Measurements from ENCODE around the gene CLCN1.
"Not testable (repeated sequence)": the region's sequence is repeated elsewhere in the genome, so short reads cannot be mapped to it uniquely, and the experiment has no call there.

CLCN1 gene

GRCh38 chr7:143315776-143316175 lies at the start of gene CLCN1:
TSS of gene CLCN1 (plus strand) at chr7:143316111. CDS start at chr7:143316213, 102 bp downstream.
- DNase-seq (ENCODE audit: low read depth in 2 of 2) = no peak

DNA sequence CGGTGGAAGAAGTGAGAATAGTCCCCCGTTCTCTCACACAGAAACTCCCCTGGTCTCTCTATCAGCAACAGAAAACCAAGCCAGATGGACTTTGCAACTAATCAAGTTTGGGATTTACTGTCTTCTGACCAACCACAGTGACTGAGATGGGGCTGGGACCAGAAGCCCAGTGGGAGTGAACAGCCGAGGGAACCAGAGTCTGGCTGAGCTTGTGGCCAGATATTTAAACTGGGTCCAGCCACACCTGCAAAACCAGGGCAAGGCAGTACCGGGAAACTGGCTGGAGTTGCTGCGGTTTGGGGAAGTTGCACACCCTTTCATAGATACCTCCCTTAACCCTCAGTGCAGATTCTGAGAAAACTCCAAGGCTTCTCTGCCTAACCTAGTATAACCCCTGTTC lies 46.7 kb upstream of the CLCN1 start:
- DNase-seq (ENCODE audit: low read depth in 2 of 2) = no peak

- no peak for DNase-seq (ENCODE audit: low read depth in 2 of 2)
Observed at GRCh38 chr7:143271240-143271639, 44.7 kb upstream of the CLCN1 start.

DNA sequence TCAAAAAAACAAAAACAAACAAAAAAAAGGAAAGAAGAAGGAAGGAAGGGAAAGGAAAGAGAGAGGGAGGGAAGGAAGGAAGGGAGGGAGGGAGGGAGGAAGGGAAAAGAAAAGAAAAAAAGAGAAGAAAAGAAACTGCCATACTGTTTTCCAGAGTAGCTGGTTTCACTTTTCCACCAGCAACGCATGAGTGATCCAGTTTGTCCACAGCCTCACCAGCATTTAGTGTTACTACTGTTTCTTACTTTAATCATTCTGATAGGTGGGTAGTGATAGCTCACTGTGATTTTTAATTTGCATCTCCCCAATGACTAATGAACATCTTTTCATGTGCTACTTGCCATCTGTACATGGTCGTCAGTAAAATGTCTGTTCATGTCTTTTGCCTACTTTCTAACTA lies 43.0 kb upstream of the CLCN1 start:
- DNase-seq (ENCODE audit: low read depth in 2 of 2) = no peak

DNA sequence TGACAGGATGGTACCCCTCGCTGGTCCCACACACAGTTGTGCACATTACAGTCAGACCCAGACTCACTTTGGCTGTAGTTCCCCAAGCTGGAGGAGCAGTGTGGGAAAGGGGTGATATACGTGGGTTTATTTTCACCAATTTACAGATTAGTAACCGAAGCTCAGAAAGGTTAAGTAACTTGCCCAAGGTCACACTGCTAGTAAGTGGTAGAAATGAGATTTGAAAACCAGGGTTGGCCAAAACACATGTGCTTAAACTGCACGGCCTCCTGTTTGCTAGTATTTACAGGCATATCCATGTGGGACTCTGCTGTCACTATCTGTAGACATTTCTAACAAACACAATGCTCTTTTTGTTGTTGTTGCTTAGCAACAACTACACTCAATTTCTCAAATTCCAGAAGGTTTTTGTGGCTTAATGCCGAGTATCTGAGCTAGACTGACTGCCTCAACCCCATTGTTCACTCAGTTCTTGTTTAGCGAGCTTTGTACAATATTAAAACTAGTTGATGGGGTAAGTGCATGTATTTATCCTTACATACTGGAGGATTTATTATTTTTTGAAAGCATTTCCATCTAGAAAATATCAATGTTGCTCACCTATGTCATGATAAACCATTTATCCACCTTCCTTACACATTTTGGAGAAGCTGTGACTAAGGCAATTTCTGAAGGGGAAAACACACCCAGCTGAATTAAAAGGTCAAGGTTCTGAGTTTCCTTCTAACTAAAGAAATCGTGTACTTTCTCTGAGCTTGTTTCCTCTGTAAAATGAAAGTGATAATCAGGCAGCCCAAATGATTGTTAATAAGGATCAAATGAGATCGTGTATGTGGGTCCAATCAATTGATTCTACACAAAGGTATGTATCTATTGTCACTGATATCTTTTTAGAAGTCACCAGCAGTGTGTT lies 36.5 kb upstream of the CLCN1 start:
- peak in 1 of 2 experiments; percentile 15 for DNase-seq (ENCODE audit: low read depth in 2 of 2)

- no peak for DNase-seq (ENCODE audit: low read depth in 2 of 2)
Observed at GRCh38 chr7:143280160-143280559, 35.8 kb upstream of the CLCN1 start.

- no peak for DNase-seq (ENCODE audit: low read depth in 2 of 2)
Observed at GRCh38 chr7:143280566-143280965, 35.3 kb upstream of the CLCN1 start.

DNA sequence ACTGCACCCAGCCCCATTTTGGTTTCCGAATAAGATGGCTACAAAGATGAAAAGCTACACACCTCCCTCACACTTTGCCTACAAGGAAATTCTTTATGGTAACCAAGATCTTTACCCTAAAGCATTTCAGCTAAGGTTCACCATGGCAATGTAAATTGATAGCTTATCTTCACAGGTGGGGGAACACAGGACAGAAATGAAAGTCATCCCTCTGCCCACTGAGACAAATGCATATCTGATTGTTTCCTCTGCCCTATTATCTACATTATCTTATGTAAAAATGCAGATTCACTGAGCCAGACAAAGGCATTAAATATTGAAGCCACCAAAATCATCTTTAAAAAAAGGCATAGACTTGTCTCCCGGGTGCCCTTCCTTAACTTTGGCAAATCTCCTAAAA lies 34.4 kb upstream of the CLCN1 start:
- DNase-seq (ENCODE audit: low read depth in 2 of 2) = no peak

DNA sequence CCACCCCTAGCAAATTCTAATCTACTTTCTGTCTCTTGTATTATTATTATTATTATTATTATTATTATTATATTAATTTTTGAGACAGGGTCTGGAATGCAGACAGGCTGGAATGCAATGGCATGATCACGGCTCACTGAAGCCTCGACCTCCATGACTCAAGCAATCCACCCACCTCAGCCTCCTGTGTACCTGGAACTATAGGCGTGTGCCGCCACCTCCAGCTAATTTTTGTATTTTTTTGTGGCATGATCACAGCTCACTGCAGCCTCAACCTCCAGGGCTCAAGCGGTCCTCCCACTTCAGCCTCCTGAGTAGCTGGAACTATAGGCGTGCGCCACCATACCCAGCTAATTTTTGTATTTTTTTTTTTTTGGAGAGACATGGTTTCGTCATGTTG lies 33.8 kb upstream of the CLCN1 start:
- DNase-seq (ENCODE audit: low read depth in 2 of 2) = no peak

DNA sequence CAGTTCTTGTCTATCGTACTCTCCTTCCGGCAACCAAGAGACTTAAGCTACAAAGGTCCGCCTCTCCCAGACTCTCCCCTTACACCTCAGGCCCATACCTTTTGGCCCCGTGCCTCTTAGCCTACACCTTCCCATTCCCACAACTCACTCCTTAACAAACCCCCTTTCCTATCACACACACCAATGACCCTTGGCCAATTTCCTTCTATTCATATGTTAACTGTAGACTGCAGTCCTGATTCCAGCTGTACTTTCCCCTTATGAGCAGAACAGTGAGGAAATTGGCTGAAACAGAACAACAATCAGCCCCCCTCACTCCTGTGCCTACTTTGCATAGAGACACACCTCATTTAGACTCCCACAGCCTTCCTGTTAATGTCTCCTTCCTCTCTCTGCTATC lies 32.5 kb upstream of the CLCN1 start:
- DNase-seq (ENCODE audit: low read depth in 2 of 2) = no peak

DNA sequence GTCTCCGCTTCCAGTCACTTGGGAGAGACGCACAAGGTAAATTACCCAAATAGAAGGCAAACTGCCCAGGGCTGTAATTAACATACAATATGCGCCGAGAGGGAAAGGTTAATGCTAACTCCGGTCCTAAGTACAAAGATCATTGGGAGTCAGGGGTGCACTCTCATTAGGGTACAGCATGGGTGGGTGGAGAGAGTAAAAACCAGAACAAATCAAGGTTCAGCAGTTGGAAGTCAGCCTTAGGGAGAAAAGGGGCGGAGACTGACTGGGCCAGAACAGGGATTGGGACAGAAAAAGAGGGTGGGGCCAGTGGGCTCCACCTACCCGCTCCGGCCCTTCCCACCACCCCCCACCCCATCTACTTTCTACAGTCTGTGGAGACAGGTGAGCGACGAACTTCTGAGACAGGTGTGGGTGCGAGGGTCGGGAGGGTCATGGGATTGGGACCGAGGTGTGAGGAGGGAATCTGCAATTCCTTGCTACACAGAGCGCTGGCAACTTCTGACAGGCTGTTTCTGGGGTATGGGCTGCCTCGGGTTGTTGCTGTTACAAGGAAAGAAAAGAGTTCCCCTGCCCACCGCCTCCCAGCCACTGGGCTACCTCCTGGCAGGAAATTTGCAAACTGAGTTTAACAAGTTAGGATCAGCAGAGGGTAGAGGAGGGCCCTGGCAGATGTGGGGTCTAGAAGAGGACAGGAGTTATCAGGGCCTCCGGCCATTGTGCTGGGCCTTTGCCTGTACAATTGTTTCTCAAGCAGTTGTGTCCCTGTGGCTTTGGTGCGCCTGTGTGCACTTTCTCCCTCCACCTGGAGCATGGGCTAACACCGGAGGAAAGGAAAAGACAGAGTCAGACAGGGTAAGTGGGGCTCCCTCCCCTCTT lies 31.1 kb upstream of the CLCN1 start, which contains the start of gene TMEM139:
Gene TMEM139, plus strand, starts transcription at position 368 of the 879 bp plus-strand sequence. CDS start 1,000 bp downstream, outside the sequence.
- DNase-seq (ENCODE audit: low read depth in 2 of 2) = no peak

DNA sequence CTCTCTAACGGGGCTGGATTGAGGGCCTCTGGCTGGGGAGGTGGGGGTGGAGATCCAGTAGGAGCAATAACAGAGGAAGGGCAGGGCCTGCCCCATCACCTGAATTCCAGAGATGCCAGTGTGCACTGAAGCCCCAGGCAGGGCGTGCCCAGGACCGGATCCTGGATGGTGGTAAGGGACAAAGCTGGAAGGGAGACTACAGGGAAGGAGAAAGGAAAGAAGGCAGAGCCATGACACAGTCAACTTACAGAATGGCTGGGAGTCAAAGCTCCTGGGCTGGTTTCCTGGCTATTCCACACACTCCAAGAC lies 30.5 kb upstream of the CLCN1 start:
- DNase-seq (ENCODE audit: low read depth in 2 of 2) = no peak

GRCh38 chr7:143285806-143286521 lies 29.9 kb upstream of the CLCN1 start:
- DNase-seq (ENCODE audit: low read depth in 2 of 2) = no peak

GRCh38 chr7:143286522-143286890 lies 29.4 kb upstream of the CLCN1 start:
- DNase-seq (ENCODE audit: low read depth in 2 of 2) = no peak

DNA sequence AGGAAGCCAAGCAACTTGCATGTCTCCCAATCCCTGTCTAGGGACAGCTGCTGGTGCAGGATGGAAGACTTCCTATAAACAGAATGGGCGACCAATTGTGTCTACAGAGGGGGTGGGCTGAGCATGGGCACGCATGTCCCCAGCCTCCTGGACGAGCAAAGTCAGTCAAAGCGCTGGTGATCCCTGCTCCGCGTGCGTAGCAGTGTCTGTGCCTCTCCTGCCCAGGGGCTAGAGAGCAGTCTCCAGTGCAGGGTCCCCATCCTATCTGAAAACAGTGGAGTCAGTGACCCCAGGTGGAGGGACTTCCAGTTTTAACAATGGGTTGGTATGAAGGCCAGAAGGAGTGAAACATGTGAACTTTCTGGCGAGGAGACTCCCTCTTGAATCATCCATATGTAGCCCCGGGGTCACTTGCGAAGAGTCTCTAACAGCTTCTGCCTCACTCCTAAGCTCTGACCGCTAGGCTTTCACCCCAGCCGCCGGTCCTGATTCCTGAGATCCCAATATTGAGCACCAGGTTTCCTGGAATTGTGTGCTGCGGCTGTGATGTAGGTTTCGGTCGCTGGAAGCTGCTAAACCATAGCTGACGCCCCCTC lies 28.5 kb upstream of the CLCN1 start:
- DNase-seq (ENCODE audit: low read depth in 2 of 2) = no peak

DNA sequence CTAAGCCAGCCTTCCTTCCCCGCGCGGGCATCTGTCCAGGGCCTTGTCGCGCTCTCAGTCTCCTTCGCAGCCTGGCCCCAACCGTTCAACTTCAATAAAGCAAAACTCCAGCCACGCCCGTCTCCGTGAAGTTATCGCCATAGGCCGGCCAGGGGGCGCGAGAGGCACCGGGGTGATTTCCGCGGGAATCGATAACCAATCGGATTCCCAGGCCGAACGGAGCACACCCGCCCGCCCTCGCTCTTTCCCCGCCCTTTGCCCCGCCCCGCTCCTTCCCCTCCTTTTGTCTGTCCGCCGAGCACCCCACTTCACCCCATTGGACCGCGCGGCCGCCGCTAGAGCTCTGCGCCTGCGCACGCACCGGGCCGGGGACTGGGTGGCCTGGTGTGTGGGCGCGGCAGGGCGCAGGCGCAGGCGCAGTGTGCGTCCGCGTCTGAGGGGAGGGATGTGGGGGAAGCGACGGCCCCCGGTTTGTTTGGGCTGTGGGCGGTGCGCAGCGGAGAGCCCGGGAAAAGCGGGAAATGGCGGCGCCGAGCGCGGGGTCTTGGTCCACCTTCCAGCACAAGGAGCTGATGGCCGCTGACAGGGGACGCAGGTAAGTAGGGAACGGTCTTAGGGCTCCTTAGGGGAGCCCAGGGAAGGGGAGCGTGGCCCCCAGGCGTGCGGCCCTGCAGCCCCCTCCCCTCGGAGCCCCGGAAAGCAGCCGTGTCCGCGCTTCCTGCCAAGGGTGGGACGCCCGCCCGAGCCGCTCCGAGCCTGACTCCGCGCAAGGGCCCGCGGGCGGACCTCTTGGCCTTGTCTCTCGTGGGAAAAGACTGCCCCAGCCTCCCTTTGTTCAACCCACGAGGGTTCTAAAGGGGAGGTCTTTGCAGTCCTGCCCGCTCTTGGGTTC lies 27.7 kb upstream of the CLCN1 start, which contains the start of gene CASP2:
Gene CASP2, plus strand, starts transcription at position 417 of the 892 bp plus-strand sequence. Its CDS starts 105 bp downstream, at position 522.
- peak; percentile 96 for DNase-seq (ENCODE audit: low read depth in 2 of 2)

DNA sequence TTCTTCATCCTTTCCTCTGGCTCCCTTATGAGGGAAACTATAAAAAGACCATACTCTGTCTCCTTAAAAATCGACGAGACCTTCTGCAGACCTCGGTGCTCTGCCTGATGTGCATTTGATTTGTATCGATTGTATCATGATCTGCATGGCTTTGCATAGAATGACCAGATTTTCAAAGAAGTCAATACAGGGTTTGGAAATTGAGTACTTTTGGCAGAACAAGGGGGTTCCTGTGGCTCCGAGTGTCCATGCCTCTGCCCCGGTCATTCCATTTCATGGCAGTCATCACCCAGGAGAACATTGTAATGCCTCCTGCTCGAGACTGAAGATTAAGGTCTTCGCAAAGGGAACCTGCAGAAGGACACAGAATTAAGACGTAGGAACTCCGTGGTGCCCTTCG lies 27.1 kb upstream of the CLCN1 start:
- no peak for DNase-seq (ENCODE audit: low read depth in 2 of 2)

GRCh38 chr7:143289421-143289820 lies 26.5 kb upstream of the CLCN1 start:
- no peak for DNase-seq (ENCODE audit: low read depth in 2 of 2)

DNA sequence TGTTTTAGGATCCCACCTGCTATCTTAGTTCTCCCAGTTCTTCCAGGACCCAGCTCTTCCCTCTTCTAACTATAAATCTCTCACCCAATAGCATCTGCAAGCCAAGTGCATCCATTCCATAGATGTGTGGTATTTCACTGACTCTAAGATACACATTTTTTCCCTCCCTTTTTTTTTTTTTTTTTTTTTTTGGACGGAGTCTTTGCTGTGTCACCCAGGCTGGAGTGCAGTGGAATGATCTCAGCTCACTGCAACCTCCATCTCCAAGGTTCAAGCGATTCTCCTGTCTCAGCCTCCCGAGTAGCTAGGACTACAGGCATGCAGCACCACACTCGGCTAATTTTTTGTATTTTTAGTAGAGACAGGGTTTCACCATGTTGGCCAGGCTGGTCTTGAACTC lies 26.0 kb upstream of the CLCN1 start:
- not testable (repeated sequence) for DNase-seq (ENCODE audit: low read depth in 2 of 2)

DNA sequence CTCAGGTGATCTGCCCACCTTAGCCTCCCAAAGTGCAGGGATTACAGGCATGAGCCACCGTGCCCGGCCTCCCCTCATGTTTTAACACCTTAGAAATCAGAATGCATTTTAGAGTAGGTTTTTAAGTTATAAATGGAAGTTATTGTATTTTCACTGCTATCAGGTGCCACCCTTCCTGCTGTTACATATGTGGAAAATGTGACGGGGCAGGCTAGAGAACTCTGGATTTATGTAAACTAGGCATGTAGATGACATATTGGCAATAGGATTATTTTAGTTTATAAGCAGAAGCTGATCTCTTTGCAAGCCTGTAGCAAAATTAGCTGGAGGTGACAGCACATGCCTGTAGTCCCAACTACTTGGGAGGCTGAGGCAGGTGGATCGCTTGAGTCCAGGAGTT lies 25.6 kb upstream of the CLCN1 start:
- DNase-seq (ENCODE audit: low read depth in 2 of 2) = no peak

GRCh38 chr7:143292876-143293275 lies 23.0 kb upstream of the CLCN1 start:
- DNase-seq (ENCODE audit: low read depth in 2 of 2) = no peak

All from fibroblast of skin of left quadriceps (primary cell).